ENCODE results near the gene APOA4.

APOA4 gene

DNA sequence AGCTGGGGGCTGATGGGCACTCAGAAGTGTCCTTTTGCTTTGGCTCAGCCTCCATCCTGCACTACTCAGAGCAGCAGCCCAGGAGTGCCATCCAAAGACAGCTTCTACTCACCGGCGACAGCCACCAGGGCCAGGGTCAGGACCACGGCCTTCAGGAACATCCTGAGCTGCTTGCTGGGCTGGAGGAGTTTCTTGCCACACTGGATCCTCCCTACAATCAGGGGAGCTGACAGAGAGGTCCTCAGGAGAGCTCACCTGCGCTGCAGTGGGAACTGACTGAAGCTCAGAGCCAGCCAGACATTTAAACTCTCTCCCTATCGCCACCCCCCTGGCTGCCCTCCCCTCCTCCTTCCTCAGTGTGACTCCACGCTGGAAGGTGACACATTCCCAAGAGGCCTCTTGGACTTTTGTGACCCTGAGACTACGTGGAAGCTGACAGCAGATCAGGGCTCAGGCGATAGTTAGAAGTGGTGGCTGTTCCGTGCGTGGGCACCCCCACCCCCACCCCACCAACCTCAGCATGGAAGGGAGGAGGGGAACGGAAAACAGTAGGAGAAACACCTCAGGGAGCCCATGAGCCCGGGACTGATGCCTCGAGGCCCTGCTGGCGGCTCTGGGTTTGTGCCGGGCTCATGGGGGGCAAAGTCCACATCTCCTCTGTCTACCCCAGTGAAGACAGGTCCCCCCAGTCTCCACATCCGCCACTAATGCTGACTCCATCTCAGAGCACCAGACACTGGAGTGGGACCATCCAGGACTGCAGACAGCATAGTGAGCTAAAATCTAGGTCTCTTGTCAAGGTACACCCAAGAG lies at the start of gene APOA4:
Gene APOA4, minus strand, starts transcription at position 274 of the 813 bp plus-strand sequence. Its CDS starts 113 bp downstream, at position 161.
- Mint-ChIP-seq H3K27ac (no peak within 1 kb of the TSS), H3K4me3 (no peak within 1 kb of the TSS), H3K9me3 (no peaks in the 10 kb centered on the region), H3K36me3 (no peaks in the 10 kb centered on the region), H3K27me3 (no peaks in the 10 kb centered on the region), H3K4me1 (no peaks in the 10 kb centered on the region)
- ATAC-seq: no peak

DNA sequence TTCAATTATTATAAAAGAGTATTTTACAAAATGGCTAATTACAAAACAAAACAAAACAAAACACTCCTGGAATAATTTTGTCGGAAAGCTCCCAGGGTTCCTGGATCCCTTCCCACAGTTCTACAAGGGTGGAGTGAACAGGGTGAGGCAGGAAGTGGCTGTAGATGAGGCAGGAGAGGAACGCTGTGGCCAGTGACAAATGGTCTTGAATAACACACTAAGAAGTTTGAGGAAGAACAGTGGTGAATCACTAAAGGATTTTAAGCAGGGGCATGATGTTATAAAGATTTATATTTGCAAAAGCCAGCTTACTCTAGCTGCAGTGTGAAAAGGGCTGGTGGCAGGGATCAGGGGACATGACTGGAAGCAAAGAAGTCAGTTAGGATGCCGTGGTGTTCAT lies 48.1 kb upstream of the APOA4 start:
- no peaks in the 10 kb centered on the region for H3K9me3 Mint-ChIP-seq
- ATAC-seq: no peak
- H3K4me3 Mint-ChIP-seq: no peak overlapping the region
- H3K36me3 Mint-ChIP-seq: peaks cover 89% of the 10 kb centered on the region
- H3K27ac Mint-ChIP-seq: no peak overlapping the region
- no peaks in the 10 kb centered on the region for H3K27me3 Mint-ChIP-seq
- H3K4me1 Mint-ChIP-seq: peaks cover 10% of the 10 kb centered on the region

DNA sequence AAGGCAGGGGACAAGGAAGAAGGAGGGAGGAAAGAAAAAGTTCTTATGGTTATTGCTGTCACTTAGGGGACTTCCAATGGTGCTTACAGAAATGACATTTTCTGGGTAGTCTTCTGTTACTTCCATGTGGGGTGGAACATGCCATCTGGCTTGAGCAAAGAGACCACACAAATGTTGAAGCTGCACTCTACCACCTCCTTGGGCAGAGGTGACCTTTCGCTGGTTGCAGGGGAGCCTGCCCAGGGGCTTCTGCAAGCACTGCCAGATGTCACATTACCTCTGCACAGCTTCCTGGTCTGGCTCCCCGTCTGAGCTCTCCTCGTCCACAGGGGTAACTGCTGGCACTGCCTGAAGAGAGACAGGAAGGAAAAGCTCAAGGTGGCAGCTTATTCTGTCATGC lies 47.0 kb upstream of the APOA4 start:
- peaks cover 10% of the 10 kb centered on the region for H3K4me1 Mint-ChIP-seq
- no peaks in the 10 kb centered on the region for H3K9me3 Mint-ChIP-seq
- ATAC-seq: peak; percentile 51
- H3K4me3 Mint-ChIP-seq: no peak overlapping the region
- H3K27me3 Mint-ChIP-seq: no peaks in the 10 kb centered on the region
- peaks cover 92% of the 10 kb centered on the region for H3K36me3 Mint-ChIP-seq
- H3K27ac Mint-ChIP-seq: peak overlapping the region; percentile 20

DNA sequence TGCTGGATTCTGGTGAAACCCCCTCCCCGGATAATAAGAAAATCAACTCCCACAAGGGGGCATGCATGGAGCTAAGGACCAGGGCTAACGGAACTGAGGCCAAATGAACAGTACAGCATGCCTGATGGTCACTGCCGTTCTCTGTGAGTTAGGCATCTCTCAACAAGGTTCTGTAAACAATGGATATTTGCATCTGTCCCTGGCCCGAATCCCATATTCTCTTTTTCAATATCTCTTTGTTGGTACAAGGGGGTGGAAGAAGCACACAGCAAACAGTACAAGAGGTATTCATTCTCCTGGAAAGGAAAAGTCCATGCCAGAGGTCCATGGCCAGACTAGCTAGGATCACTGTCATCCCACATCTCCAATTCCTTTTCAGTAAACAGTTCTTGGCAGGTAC lies 46.5 kb upstream of the APOA4 start:
- peak overlapping the region; percentile 20 for H3K27ac Mint-ChIP-seq
- H3K9me3 Mint-ChIP-seq: no peaks in the 10 kb centered on the region
- H3K36me3 Mint-ChIP-seq: peaks cover 88% of the 10 kb centered on the region

DNA sequence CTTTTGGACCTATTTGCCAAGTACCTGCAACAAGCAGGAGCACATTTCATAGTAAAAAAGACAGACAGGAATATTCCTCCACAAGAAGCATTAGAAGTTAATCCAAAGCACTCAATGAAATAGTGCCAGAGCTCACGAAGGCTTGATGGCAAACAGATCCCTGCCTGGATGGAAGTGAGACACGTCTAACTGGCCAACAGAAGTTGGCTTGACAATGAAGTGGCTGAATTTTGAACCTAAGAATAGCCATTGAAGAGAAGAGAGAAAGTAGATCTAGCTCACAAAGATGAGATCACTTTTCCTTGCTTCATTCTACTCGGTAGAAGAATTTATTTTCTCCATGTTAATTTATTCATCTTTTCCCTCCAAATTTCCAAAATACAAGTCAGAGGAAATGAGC lies 45.0 kb upstream of the APOA4 start:
- peaks cover 89% of the 10 kb centered on the region for H3K36me3 Mint-ChIP-seq
- no peak for ATAC-seq
- H3K4me3 Mint-ChIP-seq: no peak overlapping the region
- H3K4me1 Mint-ChIP-seq: peaks cover 10% of the 10 kb centered on the region
- no peaks in the 10 kb centered on the region for H3K9me3 Mint-ChIP-seq
- H3K27ac Mint-ChIP-seq: no peak overlapping the region
- no peaks in the 10 kb centered on the region for H3K27me3 Mint-ChIP-seq

More for the DNA sequence above, 46.5 kb upstream of the APOA4 start:
- no peaks in the 10 kb centered on the region for H3K27me3 Mint-ChIP-seq
- ATAC-seq: no peak
- H3K4me3 Mint-ChIP-seq: no peak overlapping the region
- H3K4me1 Mint-ChIP-seq: peaks cover 10% of the 10 kb centered on the region

DNA sequence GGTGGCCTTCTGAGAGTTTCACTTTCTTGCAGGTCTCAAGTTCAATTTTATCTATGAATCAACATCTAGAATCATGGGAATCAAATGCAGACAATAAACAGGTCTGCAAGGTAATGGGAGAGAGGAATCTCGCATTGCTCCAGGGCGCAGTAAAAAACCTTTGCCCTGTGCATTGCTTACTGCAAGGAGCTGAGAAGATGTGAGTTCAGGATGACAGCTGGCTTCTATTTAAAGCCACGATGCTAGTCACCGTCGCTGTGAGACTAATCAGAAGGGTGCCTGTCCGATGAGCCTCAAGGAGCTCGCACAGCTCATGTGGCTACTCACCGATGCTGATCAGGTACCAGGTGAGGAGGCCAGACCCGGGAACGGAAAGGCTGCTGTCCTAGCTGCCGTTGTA lies 44.5 kb upstream of the APOA4 start:
- peaks cover 84% of the 10 kb centered on the region for H3K36me3 Mint-ChIP-seq
- H3K4me1 Mint-ChIP-seq: peaks cover 10% of the 10 kb centered on the region
- H3K4me3 Mint-ChIP-seq: no peak overlapping the region
- H3K27me3 Mint-ChIP-seq: no peaks in the 10 kb centered on the region
- ATAC-seq: no peak
- no peak overlapping the region for H3K27ac Mint-ChIP-seq
- no peaks in the 10 kb centered on the region for H3K9me3 Mint-ChIP-seq

DNA sequence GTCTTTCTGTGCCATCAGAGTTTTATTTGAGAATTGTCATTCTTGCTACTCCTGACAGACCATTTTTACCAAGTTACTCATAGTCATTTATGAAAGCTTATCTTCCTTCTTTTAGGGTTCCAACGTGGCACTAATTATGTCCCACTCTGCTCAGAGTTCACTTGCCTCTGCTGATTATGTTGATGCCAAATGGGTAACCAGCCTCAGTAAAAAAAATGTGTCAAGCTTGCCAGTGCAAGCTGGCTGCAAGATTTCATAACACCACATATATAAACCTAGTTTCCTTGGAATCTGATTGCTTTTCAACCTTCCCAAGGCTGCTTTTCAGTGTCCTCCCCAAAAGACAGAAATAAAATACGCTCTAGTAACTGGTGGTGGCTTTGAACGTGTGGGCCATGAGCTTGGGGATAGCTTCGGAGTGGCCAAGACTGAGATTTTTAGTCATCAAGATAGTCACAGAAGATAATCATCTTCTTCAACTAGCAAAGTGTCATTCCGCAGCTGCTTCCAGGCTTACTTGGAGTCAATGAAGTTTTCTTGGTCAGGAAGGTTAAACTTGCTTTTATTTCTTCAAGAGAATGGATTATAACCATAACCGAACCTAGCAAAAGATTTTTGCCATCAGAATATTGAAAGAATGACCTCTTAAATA lies 43.8 kb upstream of the APOA4 start:
- H3K27ac Mint-ChIP-seq: no peak overlapping the region
- H3K36me3 Mint-ChIP-seq: peaks cover 86% of the 10 kb centered on the region
- H3K9me3 Mint-ChIP-seq: no peaks in the 10 kb centered on the region
- no peak for ATAC-seq
- H3K4me1 Mint-ChIP-seq: peaks cover 10% of the 10 kb centered on the region
- no peaks in the 10 kb centered on the region for H3K27me3 Mint-ChIP-seq
- H3K4me3 Mint-ChIP-seq: no peak overlapping the region

DNA sequence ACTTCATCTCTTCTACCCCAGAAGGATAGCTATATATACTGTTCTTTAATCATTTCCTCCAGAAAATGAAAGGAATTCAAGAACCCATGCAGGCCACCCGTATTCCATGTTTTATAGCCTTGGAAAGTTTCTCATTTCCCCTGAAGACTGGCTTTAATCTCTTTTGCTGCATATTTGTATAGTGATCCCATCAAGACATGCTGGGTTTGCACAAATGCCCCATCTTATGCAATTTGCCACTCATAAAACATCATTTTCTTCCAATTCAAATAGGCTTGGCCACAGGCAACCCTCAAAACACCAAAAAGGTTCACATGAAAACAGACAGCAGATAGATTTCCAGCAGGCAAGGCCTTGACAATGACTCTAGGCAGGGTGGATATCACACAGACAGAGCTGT lies 42.6 kb upstream of the APOA4 start:
- peaks cover 9% of the 10 kb centered on the region for H3K4me1 Mint-ChIP-seq
- no peak overlapping the region for H3K27ac Mint-ChIP-seq
- no peaks in the 10 kb centered on the region for H3K27me3 Mint-ChIP-seq
- no peak overlapping the region for H3K4me3 Mint-ChIP-seq
- ATAC-seq: no peak
- H3K9me3 Mint-ChIP-seq: no peaks in the 10 kb centered on the region
- peaks cover 86% of the 10 kb centered on the region for H3K36me3 Mint-ChIP-seq

DNA sequence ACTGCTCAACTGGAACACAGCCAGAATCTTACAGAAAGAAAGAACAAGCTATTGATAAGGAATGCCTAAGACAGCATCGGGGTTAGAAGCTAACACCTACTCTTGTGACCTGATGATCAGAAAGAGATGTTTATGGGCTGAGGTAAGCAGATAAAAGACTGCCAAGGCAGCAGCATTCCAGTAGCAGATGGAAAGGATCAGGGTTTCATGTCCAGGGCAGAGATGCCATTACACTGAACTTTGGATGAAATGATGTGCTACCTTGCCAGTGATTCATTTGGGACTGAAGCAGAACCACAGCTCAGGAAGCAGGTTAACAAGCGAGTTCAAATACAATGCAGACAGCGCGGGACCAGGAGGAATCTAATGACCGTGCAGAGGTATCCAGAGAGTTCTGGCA lies 41.4 kb upstream of the APOA4 start:
- peaks cover 83% of the 10 kb centered on the region for H3K36me3 Mint-ChIP-seq
- no peak for ATAC-seq
- no peaks in the 10 kb centered on the region for H3K27me3 Mint-ChIP-seq
- H3K4me3 Mint-ChIP-seq: no peak overlapping the region
- H3K9me3 Mint-ChIP-seq: no peaks in the 10 kb centered on the region
- H3K27ac Mint-ChIP-seq: no peak overlapping the region
- H3K4me1 Mint-ChIP-seq: no peaks in the 10 kb centered on the region

DNA sequence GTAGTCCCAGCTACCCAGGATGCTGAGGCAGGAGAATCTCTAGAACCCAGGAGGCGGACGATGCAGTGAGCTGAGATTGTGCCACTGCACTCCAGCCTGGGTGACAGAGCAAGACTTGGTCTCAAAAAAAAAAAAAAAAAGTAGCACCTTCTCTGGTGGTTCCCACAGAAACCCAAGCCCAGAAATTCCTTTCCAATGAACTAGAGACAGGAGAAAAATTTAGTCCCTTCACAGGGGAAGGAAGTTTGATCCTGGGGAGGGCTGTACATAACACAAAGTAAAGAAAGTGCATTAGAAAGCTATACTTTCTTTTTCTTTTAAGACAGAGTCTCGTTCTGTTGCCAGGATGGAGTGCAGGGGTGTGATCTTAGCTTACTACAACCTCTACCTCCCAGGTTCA lies 39.8 kb upstream of the APOA4 start:
- no peaks in the 10 kb centered on the region for H3K4me1 Mint-ChIP-seq
- no peaks in the 10 kb centered on the region for H3K9me3 Mint-ChIP-seq
- no peaks in the 10 kb centered on the region for H3K27me3 Mint-ChIP-seq
- no peak overlapping the region for H3K4me3 Mint-ChIP-seq
- peaks cover 84% of the 10 kb centered on the region for H3K36me3 Mint-ChIP-seq
- H3K27ac Mint-ChIP-seq: no peak overlapping the region
- ATAC-seq: no peak

DNA sequence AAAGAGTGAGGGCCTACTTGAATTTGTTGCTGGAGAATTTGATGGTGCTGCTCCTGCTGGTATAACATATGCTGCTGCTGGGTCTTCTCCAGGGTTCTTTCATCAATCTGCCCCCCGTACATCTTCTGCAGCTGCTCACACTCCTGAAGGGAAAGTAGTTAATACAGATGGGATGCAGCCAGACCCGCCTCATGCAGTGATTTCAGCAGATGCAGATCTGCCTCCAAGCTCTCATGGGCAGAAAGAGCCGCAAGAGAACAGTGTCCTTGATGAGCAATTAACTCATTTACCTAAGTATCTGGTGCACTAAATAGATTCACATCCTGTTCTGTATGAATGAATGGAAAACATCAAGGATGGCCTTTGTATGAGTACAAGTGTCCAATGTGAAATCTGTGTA lies 39.1 kb upstream of the APOA4 start:
- H3K9me3 Mint-ChIP-seq: no peaks in the 10 kb centered on the region
- no peak overlapping the region for H3K4me3 Mint-ChIP-seq
- H3K27me3 Mint-ChIP-seq: no peaks in the 10 kb centered on the region
- H3K27ac Mint-ChIP-seq: no peak overlapping the region
- H3K36me3 Mint-ChIP-seq: peaks cover 84% of the 10 kb centered on the region
- H3K4me1 Mint-ChIP-seq: no peaks in the 10 kb centered on the region
- ATAC-seq: no peak

DNA sequence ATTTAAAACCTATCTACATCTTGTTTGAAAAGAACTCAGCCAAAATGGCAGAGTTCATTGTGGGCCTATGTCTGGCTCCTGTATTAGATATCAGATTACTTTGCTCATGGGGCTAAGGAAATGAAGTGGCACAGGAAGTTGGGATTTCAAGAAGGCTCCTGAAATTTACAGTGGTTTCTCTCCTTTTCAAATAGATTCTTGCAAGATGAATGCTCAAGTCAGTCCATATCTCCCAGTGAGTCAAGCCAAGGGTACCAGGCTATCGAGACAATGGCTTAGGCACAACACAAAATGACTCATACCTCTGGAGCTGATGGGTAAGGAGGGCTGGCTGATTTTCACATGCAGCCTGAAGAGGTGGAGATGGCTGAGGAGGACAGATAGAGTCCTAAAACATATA lies 38.4 kb upstream of the APOA4 start:
- Mint-ChIP-seq H3K4me3 (no peak overlapping the region), H3K36me3 (peaks cover 84% of the 10 kb centered on the region), H3K27ac (no peak overlapping the region), H3K9me3 (no peaks in the 10 kb centered on the region), H3K27me3 (no peaks in the 10 kb centered on the region), H3K4me1 (no peaks in the 10 kb centered on the region)
- ATAC-seq: no peak

DNA sequence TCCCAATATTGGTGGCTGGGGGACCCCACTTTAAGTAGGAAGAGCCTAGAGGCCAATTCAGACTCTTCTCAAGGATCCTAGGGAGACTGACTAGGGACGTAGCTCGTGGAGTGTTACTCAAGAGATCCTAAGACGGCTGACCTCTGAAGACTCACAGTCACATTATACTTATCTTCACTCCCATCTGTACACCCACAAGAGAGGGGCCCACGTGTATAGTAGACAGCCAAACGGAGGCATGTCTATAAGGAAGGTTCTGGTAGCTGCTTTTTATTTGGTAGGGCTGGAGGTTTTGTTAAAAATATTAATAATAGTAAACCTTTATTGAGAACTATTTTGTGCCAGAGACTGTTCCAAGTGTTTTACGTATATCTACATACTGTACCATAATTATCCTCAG lies 37.2 kb upstream of the APOA4 start:
- ATAC-seq: no peak
- Mint-ChIP-seq H3K4me3 (no peak overlapping the region), H3K9me3 (no peaks in the 10 kb centered on the region), H3K27ac (no peak overlapping the region), H3K4me1 (peaks cover 3% of the 10 kb centered on the region), H3K36me3 (peaks cover 82% of the 10 kb centered on the region), H3K27me3 (no peaks in the 10 kb centered on the region)

DNA sequence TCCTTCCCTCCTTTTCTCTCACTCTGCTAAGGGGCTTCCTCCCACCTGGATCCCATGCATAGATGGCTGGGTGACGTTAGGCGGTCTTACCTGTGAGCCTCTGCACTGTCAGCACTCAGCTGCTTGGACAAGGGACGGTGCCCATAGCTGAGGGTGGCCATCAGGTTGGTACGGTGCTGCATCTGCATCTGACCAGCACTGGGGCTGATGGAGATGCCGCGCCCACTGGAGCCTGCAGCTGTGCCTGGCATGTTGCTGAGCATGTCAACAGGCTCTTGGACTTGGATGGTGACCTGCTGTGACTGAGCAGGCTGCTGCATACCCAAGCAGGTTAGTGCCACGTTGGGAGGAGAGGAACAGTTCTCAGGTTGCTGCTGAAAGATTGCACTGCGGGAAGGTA lies 36.1 kb upstream of the APOA4 start:
- Mint-ChIP-seq H3K36me3 (peaks cover 80% of the 10 kb centered on the region), H3K27me3 (no peaks in the 10 kb centered on the region), H3K4me3 (no peak overlapping the region), H3K4me1 (peaks cover 11% of the 10 kb centered on the region), H3K27ac (no peak overlapping the region), H3K9me3 (no peaks in the 10 kb centered on the region)
- no peak for ATAC-seq

DNA sequence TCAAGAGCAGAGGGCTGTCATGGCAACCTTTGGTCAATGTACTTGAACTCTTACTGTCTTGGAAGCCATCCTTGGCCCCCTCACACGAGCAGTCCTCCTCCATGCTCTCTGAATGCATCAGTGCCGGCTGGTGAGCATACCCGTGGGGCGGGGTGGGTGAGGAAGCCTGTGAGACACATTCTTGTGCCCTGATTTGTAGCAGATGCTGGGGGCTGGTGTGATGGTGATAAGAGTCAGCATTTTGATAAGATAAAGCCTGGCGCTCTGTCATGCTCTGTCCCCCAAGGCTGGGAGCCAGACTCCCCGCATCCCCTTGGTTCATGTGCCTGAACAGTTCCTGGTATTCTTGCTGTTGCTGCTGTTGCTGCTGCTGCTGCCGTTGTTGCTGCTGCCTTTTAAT lies 34.8 kb upstream of the APOA4 start:
- Mint-ChIP-seq H3K36me3 (peaks cover 72% of the 10 kb centered on the region), H3K9me3 (no peaks in the 10 kb centered on the region), H3K27me3 (no peaks in the 10 kb centered on the region), H3K4me1 (peaks cover 23% of the 10 kb centered on the region), H3K27ac (no peak overlapping the region), H3K4me3 (no peak overlapping the region)
- ATAC-seq: no peak

DNA sequence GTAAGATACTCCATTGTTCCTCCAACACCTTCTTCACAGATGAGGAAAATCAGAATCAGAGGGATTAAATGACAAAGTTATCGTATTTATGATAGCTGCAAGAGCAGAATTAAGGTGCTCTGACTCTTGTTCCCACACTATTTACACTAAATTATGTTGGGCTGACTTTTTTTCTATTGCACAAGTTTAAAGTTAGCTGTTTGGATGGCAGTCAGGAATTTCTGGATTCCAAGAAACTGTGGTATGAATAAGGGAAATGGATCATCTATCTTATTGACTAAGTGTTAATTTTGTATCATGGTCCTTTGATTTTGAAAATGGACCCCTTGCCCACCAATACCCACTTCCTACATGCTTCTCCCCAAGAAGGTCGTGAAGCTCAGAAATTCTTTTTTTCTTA lies 34.2 kb upstream of the APOA4 start:
- peaks cover 29% of the 10 kb centered on the region for H3K4me1 Mint-ChIP-seq
- no peaks in the 10 kb centered on the region for H3K9me3 Mint-ChIP-seq
- peaks cover 75% of the 10 kb centered on the region for H3K36me3 Mint-ChIP-seq
- no peaks in the 10 kb centered on the region for H3K27me3 Mint-ChIP-seq
- no peak for ATAC-seq
- no peak overlapping the region for H3K27ac Mint-ChIP-seq
- H3K4me3 Mint-ChIP-seq: no peak overlapping the region

Measured in stimulated activated memory B cell treated with anti-CD40 and anti-IgM and Interleukin-4, amounts not matched to agents 10 μg/mL and 1 μg/mL and 100 μg/mL, for 72 hours (primary cell).